Cardiac muscle cell (in vitro differentiated cells and primary cell): ENCODE measurements around the gene RNF123. TPM values are rescaled to one million over a fixed set of nuclear protein-coding genes. Genes with fewer than 3 reads are reported as not detected.
"Not testable (repeated sequence)": the region's sequence is repeated elsewhere in the genome, so short reads cannot be mapped to it uniquely, and the experiment has no call there.

Experiments
- DNase-seq, 2 donors: peaks; one replicate each; pipeline versions ENCODE4 v3.0.0 to v3.0.0-alpha.2; 2010 to 2017; ENCODE audit warnings: low read depth in 1 of 2, low spot score in 1 of 2
- H3K27ac ChIP-seq: fragments of 200-600 bp; sonication (generic); 2 replicates; pipeline ENCODE4 v1.5.1; 2016
- H3K27me3 ChIP-seq: fragments of 200-600 bp; sonication (generic); 2 replicates; pipeline ENCODE4 v1.6.0; 2016; ENCODE audit warnings: control low read depth
- H3K36me3 ChIP-seq: fragments of 200-600 bp; sonication (generic); 2 replicates; pipeline ENCODE4 v1.5.1; 2016; ENCODE audit warnings: control low read depth
- H3K4me1 ChIP-seq: fragments of 200-600 bp; sonication (generic); 2 replicates; pipeline ENCODE4 v1.8.1; 2017; ENCODE audit warnings: low read depth, mild to moderate bottlenecking, mixed run types
- H3K4me3 ChIP-seq: fragments of 200-600 bp; sonication (generic); 2 replicates; pipeline ENCODE4 v1.5.1; 2016; ENCODE audit warnings: mild to moderate bottlenecking
- H3K9me3 ChIP-seq: fragments of 200-600 bp; sonication (generic); 2 replicates; pipeline ENCODE4 v1.5.1; 2017; ENCODE audit warnings: low read depth, mild to moderate bottlenecking, control low read depth
- CTCF ChIP-seq: IDR thresholded peaks from 2 replicates; pipeline ENCODE4 v1.5.1; 2012; ENCODE audit warnings: low read depth, mild to moderate bottlenecking, low read length
- polyA plus RNA-seq: library from polyadenylated mRNA; unstranded; fragments of >200 nt; fragmentation: Nextera tagmentation; extraction: Ambion mirVana; gene quantifications from 2 replicates; pipeline ENCODE4 v1.2.1, GENCODE V29; 2016
- total RNA-seq: library from RNA; depleted of rRNA; stranded (reverse); fragments of >200 nt; gene quantifications from 2 replicates; pipeline ENCODE4 v1.2.3, GENCODE V29; 2016

Gene RNF123
- total and polyA plus RNA-seq, 2 experiments from 2014 or later: 41.7 to 42.3 TPM

DNA sequence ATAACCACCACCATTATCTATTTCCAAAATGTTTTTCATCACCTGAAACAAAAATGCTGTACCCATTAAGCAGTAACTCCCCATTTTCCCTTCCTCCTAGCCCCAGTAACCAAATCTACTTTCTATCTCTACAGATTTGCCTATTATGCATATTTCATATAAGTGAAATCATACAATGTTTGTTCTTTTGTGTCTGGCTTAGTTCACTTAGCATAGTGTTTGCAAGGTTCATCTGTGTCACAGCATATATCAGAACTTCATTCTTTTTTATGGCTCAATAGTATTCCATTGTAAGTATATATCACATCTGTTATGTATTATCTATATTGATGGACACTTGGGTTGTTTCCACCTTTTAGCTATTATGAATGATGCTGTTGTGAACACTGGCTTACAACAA is 51.1 kb downstream of the RNF123 start:
- no peak for TF ChIP-seq CTCF
- no peaks in the 10 kb centered on the region for H3K27me3 ChIP-seq
- H3K36me3 ChIP-seq: peaks cover 17% of the 10 kb centered on the region
- DNase-seq: no peak
- H3K4me3 ChIP-seq: no peak overlapping the region
- no peaks in the 10 kb centered on the region for H3K9me3 ChIP-seq
- H3K4me1 ChIP-seq: no peaks in the 10 kb centered on the region
- no peak overlapping the region for H3K27ac ChIP-seq

DNA sequence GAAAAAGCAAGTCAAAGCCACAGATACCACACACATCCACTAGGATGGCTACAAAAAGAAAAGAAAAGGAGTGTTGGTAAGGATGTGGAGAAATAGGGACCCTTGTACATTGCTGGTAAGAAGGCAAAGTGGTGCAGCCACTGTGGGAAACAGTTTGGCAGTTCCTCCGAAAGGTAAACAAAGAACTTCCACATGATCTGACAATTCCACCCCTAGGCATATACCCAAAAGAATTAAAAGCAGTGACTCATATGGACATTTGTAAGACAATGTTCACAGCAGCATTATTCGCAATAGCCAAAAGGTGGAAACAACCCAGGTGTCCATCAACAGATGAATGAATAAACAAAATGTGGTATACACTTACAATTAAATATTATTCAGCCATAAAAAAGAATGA is 56.6 kb downstream of the RNF123 start:
- H3K27ac ChIP-seq: no peak overlapping the region
- no peaks in the 10 kb centered on the region for H3K27me3 ChIP-seq
- TF ChIP-seq CTCF: no peak
- DNase-seq: peak in 1 of 2 donors; percentile 16
- no peaks in the 10 kb centered on the region for H3K9me3 ChIP-seq
- no peaks in the 10 kb centered on the region for H3K4me1 ChIP-seq
- H3K36me3 ChIP-seq: peaks cover 12% of the 10 kb centered on the region
- no peak overlapping the region for H3K4me3 ChIP-seq

DNA sequence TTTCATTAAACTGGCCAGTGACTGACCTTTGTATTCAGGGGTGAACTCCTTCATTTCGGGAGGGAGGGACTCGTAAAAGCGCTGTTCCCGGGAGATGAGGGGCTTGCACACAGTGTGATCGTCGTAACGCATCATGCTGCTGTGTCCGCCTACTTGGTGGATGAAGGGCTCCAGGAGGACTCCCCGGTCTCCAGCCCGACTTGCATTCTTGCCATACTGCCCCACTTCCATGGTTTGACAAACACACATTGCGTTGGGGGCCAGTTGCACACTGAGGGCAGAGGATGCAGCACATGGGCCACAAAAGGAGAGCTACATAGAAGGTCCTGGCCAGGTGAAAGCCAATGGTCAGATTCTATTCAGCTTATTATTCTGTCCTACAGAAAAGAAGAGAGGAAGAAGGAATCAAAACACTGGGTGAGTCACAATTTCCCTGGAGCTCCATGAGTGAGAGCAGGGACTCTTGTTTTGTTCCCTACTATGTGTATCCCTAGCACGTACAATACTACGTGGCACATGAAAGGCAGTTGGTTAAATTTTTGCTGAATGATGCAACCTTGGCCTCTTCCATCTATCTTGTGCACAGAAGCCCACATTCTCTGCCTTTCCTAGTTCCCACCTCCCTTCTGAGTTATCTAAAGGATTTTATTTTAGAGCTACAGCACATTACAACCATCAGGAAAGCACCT is 58.6 kb downstream of the RNF123 start:
- H3K27ac ChIP-seq: no peak overlapping the region
- no peak for TF ChIP-seq CTCF

GRCh38 chr3:49748874-49749273 is 59.5 kb downstream of the RNF123 start:
- not testable (repeated sequence) for H3K9me3 ChIP-seq, H3K4me3 ChIP-seq, H3K27ac ChIP-seq, DNase-seq, H3K4me1 ChIP-seq, H3K27me3 ChIP-seq
- H3K36me3 ChIP-seq: peaks cover 12% of the 10 kb centered on the region

More for the DNA sequence above, 58.6 kb downstream of the RNF123 start:
- Histone ChIP-seq H3K9me3 (no peaks in the 10 kb centered on the region), H3K27me3 (no peaks in the 10 kb centered on the region), H3K4me1 (no peaks in the 10 kb centered on the region), H3K36me3 (peaks cover 12% of the 10 kb centered on the region), H3K4me3 (no peak overlapping the region)
- DNase-seq: peak in 1 of 2 donors; percentile 64

GRCh38 chr3:49750056-49750455 is 60.7 kb downstream of the RNF123 start:
- TF ChIP-seq CTCF: no peak
- Histone ChIP-seq H3K4me1 (no peaks in the 10 kb centered on the region), H3K27ac (no peak overlapping the region)

GRCh38 chr3:49751501-49751900 is 62.1 kb downstream of the RNF123 start:
- DNase-seq: peak in 1 of 2 donors; percentile 10
- H3K9me3 ChIP-seq: no peaks in the 10 kb centered on the region
- H3K4me3 ChIP-seq: no peak overlapping the region
- no peak for TF ChIP-seq CTCF
- no peaks in the 10 kb centered on the region for H3K27me3 ChIP-seq
- no peak overlapping the region for H3K27ac ChIP-seq
- H3K36me3 ChIP-seq: peaks cover 12% of the 10 kb centered on the region
- no peaks in the 10 kb centered on the region for H3K4me1 ChIP-seq

More at GRCh38 chr3:49750056-49750455, 60.7 kb downstream of the RNF123 start:
- Histone ChIP-seq H3K27me3 (no peaks in the 10 kb centered on the region), H3K4me3 (no peak overlapping the region), H3K36me3 (peaks cover 12% of the 10 kb centered on the region), H3K9me3 (no peaks in the 10 kb centered on the region)
- DNase-seq: no peak
